SK-N-SH (cell line): ENCODE data around the gene SKIDA1. TPM values are rescaled to one million over a fixed set of nuclear protein-coding genes. Genes with fewer than 3 reads are reported as not detected.

Experiments
- CTCF ChIA-PET: fragments of 300-600, 350-600 bp; formaldehyde crosslinking; extraction: SDS; loops from one replicate; lab custom pipeline; 2021; lab: Yijun Ruan, JAX
- POLR2A ChIA-PET: fragments of 350-600 bp; sonication (Branson Sonifier 250); formaldehyde crosslinking; extraction: SDS; loops from one replicate; lab custom pipeline; 2020; ENCODE audit warnings: antibody characterized with exemption, inconsistent platforms; lab: Yijun Ruan, JAX
- DNase-seq: peaks from one replicate; pipeline ENCODE4 v3.0.0; 2012
- H2AFZ ChIP-seq: fragments of 200-600 bp; sonication (generic); 2 replicates; pipeline ENCODE4 v1.8.1; 2016; ENCODE audit warnings: antibody characterized with exemption, mild to moderate bottlenecking, low read depth
- H3F3A ChIP-seq: fragments of 200-600 bp; sonication (generic); replicated peaks from 2 replicates; pipeline ENCODE3; 2016; ENCODE audit warnings: antibody characterized with exemption, mild to moderate bottlenecking; ENCODE audit not compliant: insufficient read depth
- H3K27ac ChIP-seq, 2 experiments: fragments of 200-500 bp in 1 of 2; fragments of 200-600 bp in 1 of 2; sonication (Bioruptor generic) in 1 of 2; sonication (generic), shearing (Covaris generic) in 1 of 2; 2 replicates each; pipeline versions ENCODE4 v1.5.1 to v1.6.1; 2014 to 2016; ENCODE audit warnings: low read depth in 2 of 2, inconsistent platforms in 1 of 2, low read length in 1 of 2, mild to moderate bottlenecking in 1 of 2, mixed read lengths in 1 of 2
- H3K27me3 ChIP-seq: fragments of 200-600 bp; sonication (generic), shearing (Covaris generic); 2 replicates; pipeline ENCODE4 v1.6.1; 2016; ENCODE audit warnings: mixed run types; ENCODE audit not compliant: insufficient read depth
- H3K36me3 ChIP-seq, 2 experiments: fragments of 200-500 bp in 1 of 2; fragments of 200-600 bp in 1 of 2; sonication (Bioruptor generic) in 1 of 2; sonication (generic) in 1 of 2; replicated peaks in 1 of 2; 2 replicates each; pipeline versions ENCODE3 to v1.5.1; 2014 to 2016; ENCODE audit warnings: low read length in 1 of 2, mild to moderate bottlenecking in 1 of 2; ENCODE audit not compliant: insufficient read depth in 2 of 2, control insufficient read depth in 1 of 2
- H3K4me1 ChIP-seq, 2 experiments: fragments of 200-500 bp in 1 of 2; fragments of 200-600 bp in 1 of 2; sonication (Bioruptor generic) in 1 of 2; sonication (generic), shearing (Covaris generic) in 1 of 2; 2 replicates each; pipeline versions ENCODE4 v1.5.1 to v1.6.1; 2014 to 2016; ENCODE audit warnings: low read depth in 1 of 2, low read length in 1 of 2, mixed run types in 1 of 2; ENCODE audit not compliant: insufficient read depth in 2 of 2, control insufficient read depth in 1 of 2
- H3K4me2 ChIP-seq: fragments of 200-600 bp; sonication (generic), shearing (Covaris generic); 2 replicates; pipeline ENCODE4 v1.6.1; 2017; ENCODE audit warnings: mixed run types
- H3K4me3 ChIP-seq, 2 experiments: fragments of 200-500 bp in 1 of 2; fragments of 200-600 bp in 1 of 2; sonication (Bioruptor generic) in 1 of 2; sonication (generic), shearing (Covaris generic) in 1 of 2; 2 replicates each; pipeline versions ENCODE4 v1.5.1 to v1.8.1; 2014 to 2016; ENCODE audit warnings: low read depth in 2 of 2, inconsistent platforms in 1 of 2, low read length in 1 of 2, mild to moderate bottlenecking in 1 of 2, mixed read lengths in 1 of 2, moderate library complexity in 1 of 2
- H3K79me2 ChIP-seq: fragments of 200-600 bp; sonication (generic); 2 replicates; pipeline ENCODE4 v1.8.1; 2017; ENCODE audit warnings: mild to moderate bottlenecking; ENCODE audit not compliant: insufficient read depth
- H3K9ac ChIP-seq: fragments of 200-600 bp; sonication (generic); 2 replicates; pipeline ENCODE4 v1.6.1; 2017; ENCODE audit warnings: mixed run types
- H3K9me2 ChIP-seq: fragments of 200-600 bp; sonication (generic); 2 replicates; pipeline ENCODE4 v1.6.1; 2017; ENCODE audit warnings: mixed run types
- H3K9me3 ChIP-seq: fragments of 200-600 bp; sonication (generic); 2 replicates; pipeline ENCODE4 v1.6.1; 2017; ENCODE audit warnings: mixed run types, mild to moderate bottlenecking, moderate library complexity
- H4K20me1 ChIP-seq: fragments of 200-600 bp; sonication (generic); 2 replicates; pipeline ENCODE4 v1.6.1; 2017; ENCODE audit warnings: mild to moderate bottlenecking, mixed run types; ENCODE audit not compliant: insufficient read depth
- FOSL2 ChIP-seq: IDR thresholded peaks from 2 replicates; pipeline ENCODE4 v1.4.0; 2012; ENCODE audit warnings: low read depth, mild to moderate bottlenecking, moderate library complexity, borderline replicate concordance
- FOXM1 ChIP-seq: IDR thresholded peaks from 2 replicates; pipeline ENCODE4 v1.4.0; 2012; ENCODE audit warnings: low read depth, mild to moderate bottlenecking
- GATA2 ChIP-seq: sonication (generic); formaldehyde crosslinking; IDR thresholded peaks from 2 replicates; pipeline ENCODE4 v1.5.0; 2020; ENCODE audit warnings: mild to moderate bottlenecking, missing genetic modification reagents
- JUND ChIP-seq: IDR thresholded peaks from 2 replicates; pipeline ENCODE4 v1.4.0; 2012
- NFIC ChIP-seq: IDR thresholded peaks from 2 replicates; pipeline ENCODE4 v1.4.0; 2012; ENCODE audit warnings: borderline replicate concordance
- RCOR1 ChIP-seq: fragments of 150-350 bp; IDR thresholded peaks from 2 replicates; pipeline ENCODE4 v1.6.1; 2017; ENCODE audit warnings: antibody characterized with exemption, low read length
- RFX5 ChIP-seq: IDR thresholded peaks from 2 replicates; pipeline ENCODE4 v1.6.1; 2012; ENCODE audit warnings: mild to moderate bottlenecking, improper control_type of control experiment, low read length
- SIN3A ChIP-seq: IDR thresholded peaks from 2 replicates; pipeline ENCODE4 v1.6.1; 2012; ENCODE audit warnings: low read depth, mild to moderate bottlenecking, low read length, moderate library complexity, borderline replicate concordance
- SMC3 ChIP-seq: IDR thresholded peaks from 2 replicates; pipeline ENCODE4 v1.6.1; 2012; ENCODE audit warnings: low read depth, low read length, improper control_type of control experiment
- TCF12 ChIP-seq: IDR thresholded peaks from 2 replicates; pipeline ENCODE4 v1.4.0; 2012
- TEAD4 ChIP-seq: IDR thresholded peaks from 2 replicates; pipeline ENCODE4 v1.4.0; 2012; ENCODE audit warnings: mild to moderate bottlenecking, borderline replicate concordance; ENCODE audit not compliant: insufficient read depth
- WGBS: methylation state at CpG from one replicate; pipeline ENCODE4 v1.1.6; 2017; ENCODE audit warnings: low lambda C conversion rate; 5-methylcytosine and 5-hydroxymethylcytosine counted together
- polyA plus RNA-seq, 3 experiments: library from polyadenylated mRNA; depleted of rRNA; stranded (reverse); fragments of >200 nt; gene quantifications; 2 replicates each; pipeline ENCODE4 v1.2.3, GENCODE V29; 2012
- TF ChIP-seq, protein P1 (sequence below): IDR thresholded peaks from 2 replicates; pipeline ENCODE4; 2012
- TF ChIP-seq, protein P2 (sequence below): fragments of 150-350 bp; IDR thresholded peaks from 2 replicates; pipeline ENCODE4 v1.6.1; 2017; ENCODE audit warnings: antibody characterized with exemption, low read length, low read depth, borderline replicate concordance
- TF ChIP-seq, protein P3 (sequence below): IDR thresholded peaks from 2 replicates; pipeline ENCODE4 v1.4.0; 2012; ENCODE audit warnings: low read depth, borderline replicate concordance
- TF ChIP-seq, protein P4 (sequence below): fragments of 200-600 bp; sonication (generic); IDR thresholded peaks from 2 replicates; pipeline ENCODE4 v1.6.1; 2017; ENCODE audit warnings: antibody characterized with exemption, mild to moderate bottlenecking, moderate library complexity

SKIDA1 gene
- polyA plus RNA-seq, 1 of the 3 experiments (the other 2 are of a cell fraction): 0.38 TPM

DNA sequence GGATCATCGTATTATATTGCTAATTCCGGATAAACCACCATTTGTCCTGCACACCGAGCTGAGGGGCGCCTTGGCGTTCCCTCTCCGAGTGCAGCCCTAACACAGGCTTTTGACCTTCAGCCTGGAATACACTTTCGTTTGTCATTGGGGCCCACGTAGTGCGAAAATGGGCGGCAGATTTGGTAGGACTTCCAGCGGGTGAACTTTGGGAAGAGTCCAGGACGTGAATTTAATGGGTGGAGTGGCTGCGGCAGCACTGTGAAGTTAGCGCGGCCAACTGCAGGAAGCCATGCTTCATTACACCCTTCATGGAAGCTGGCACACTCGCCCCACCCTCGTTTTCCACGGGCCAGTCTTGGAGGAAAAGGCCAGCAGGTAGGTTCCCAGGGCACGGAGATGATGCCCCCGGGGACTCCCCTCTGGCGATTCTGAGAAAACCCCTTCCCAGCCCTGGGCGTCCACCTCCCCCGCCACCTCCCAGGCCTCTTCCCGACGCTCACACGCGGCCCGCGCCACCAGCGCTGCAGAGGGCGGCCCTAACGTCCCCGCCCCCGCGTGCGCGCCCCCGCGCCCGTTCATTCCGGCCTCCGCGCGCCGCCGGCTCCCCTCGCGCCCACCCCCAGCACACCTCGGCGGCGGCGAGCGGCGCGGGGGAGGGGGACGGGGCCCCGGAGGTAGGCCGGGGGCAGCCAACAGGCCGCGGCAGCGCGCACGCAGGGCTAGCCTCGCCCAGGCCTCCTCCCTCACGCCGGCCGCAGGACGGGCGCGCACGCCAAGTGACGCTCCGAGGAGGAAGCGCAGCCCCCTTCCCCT lies 8.2 kb upstream of the SKIDA1 start, which contains the start of gene MLLT10 (continued):
- TF ChIP-seq, protein P1, sequence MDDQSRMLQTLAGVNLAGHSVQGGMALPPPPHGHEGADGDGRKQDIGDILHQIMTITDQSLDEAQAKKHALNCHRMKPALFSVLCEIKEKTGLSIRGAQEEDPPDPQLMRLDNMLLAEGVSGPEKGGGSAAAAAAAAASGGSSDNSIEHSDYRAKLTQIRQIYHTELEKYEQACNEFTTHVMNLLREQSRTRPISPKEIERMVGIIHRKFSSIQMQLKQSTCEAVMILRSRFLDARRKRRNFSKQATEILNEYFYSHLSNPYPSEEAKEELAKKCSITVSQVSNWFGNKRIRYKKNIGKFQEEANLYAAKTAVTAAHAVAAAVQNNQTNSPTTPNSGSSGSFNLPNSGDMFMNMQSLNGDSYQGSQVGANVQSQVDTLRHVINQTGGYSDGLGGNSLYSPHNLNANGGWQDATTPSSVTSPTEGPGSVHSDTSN: peak; percentile 2; the same call in 1 of the 2 replicates
- TF ChIP-seq FOSL2: no peak
- no peak for TF ChIP-seq GATA2 (CRISPR knock-in tag)
- TF ChIP-seq JUND: no peak
- no peak; the same call in 1 of the 2 replicates for TF ChIP-seq SIN3A
- TF ChIP-seq TEAD4: no peak
- TF ChIP-seq NFIC: no peak

DNA sequence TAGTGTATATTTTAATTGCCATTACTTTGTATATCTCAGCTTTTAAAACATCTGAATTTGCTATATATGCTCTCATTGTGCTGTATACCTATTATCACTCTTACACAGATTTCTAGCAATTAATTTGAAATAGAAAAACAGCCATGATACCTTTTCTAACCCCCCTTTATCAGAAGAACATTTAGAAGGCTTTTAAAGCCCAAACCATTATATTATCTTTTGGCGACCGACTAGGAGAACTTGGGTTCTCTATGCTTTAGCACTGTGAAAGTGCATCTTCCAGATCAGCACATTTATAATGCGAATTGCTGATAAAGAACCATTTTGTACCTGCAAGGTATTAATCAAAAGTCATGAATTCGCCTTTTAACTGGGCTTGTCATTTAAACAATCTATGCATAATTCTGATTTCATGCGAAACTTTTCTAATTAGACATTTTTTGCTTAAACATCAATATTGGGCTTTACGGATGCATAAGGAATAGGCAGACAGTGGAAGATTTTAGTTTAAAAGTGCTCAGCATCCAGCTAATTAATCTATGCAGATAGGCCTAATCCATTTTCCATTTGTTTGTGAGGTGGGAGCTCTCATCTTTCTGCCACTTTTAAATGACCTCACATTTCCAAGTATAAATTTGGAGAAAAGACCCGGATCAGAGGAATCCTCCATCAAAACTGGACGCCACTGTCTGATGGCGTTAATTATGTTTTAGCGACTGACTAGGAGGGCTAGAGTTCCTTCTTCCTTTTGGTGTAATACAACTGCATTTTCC lies 7.4 kb upstream of the SKIDA1 start:
- peaks cover 32% of the 10 kb centered on the region for H3F3A ChIP-seq
- peak overlapping the region; percentile 76 for H3K9ac ChIP-seq
- peaks cover 15 to 32% of the 10 kb centered on the region in 2 experiments; a peak in 3 of 4 replicates for H3K4me1 ChIP-seq
- ChIA-PET CTCF (interaction anchor here (0.9 to 2.4 kb wide), 10 partner anchors 12 to 254 kb away, joined by 3 to 17 read pairs (median 4); no protein-coding TSS in a partner anchor), POLR2A (interaction anchor here (1.2 to 3.4 kb wide), 4 partner anchors 12 to 37 kb away, joined by 3 to 16 read pairs (median 6); no protein-coding TSS in a partner anchor)
- H3K36me3 ChIP-seq: peaks cover 0 to 7% of the 10 kb centered on the region in 2 experiments
- H3K27me3 ChIP-seq: no peaks in the 10 kb centered on the region
- H3K9me3 ChIP-seq: no peaks in the 10 kb centered on the region
- H3K4me3 ChIP-seq: peak overlapping the region; percentile 74
- WGBS: 5% methylated on average over 10 of the region's 10 CpGs
- H2AFZ ChIP-seq: peak overlapping the region; percentile 84
- DNase-seq: no peak
- peaks cover 66% of the 10 kb centered on the region for H3K79me2 ChIP-seq
- peak overlapping the region; percentile 86 for H3K4me2 ChIP-seq
- H4K20me1 ChIP-seq: peaks cover 24% of the 10 kb centered on the region
- peak overlapping the region; percentile 94 to 99 for H3K27ac ChIP-seq
- no peaks in the 10 kb centered on the region for H3K9me2 ChIP-seq
- TF ChIP-seq RFX5 (no peak), GATA2 (CRISPR knock-in tag) (peak; percentile 36; the same call in 1 of the 2 replicates)

DNA sequence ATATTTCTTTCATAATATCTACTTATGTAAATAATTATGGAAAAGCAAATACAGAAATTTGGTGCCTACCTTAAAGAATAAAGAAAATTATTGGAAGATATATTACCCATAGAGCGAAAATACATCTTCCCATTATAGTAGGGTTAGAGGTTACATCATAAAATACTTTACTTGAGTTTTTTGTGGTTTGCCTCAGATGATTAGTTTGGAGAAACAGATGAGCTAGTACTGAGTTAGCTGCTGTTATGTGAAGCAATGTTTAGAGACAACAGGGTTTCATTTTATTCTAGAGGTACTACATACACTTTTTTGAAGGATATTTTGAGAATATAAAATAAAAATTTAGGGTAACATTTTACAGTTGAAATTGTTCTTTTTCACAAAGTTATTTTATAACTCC lies 5.7 kb upstream of the SKIDA1 start:
- H3K27ac ChIP-seq: peak overlapping the region; percentile 64 to 94
- DNase-seq: no peak
- 0 out of 2 replicates have a peak overlapping the region, but pooled peaks have one; percentile 17 for H3K9ac ChIP-seq
- no peak overlapping the region for H3K4me2 ChIP-seq
- peaks cover 15 to 32% of the 10 kb centered on the region in 2 experiments; a peak in 3 of 4 replicates for H3K4me1 ChIP-seq
- H4K20me1 ChIP-seq: peaks cover 9% of the 10 kb centered on the region
- 53% methylated on average over 1 of the region's 1 CpG for WGBS
- H3F3A ChIP-seq: peaks cover 45% of the 10 kb centered on the region
- H3K36me3 ChIP-seq: no peaks in the 10 kb centered on the region
- ChIA-PET POLR2A (interaction anchor here (3.4 kb wide), 1 partner anchor 35 kb away, joined by 16 read pairs; no protein-coding TSS in a partner anchor), CTCF (interaction anchor here (0.8 to 2.8 kb wide), 3 partner anchors 13 to 35 kb away, joined by 3 to 16 read pairs (median 5); no protein-coding TSS in a partner anchor)
- no peak overlapping the region for H3K4me3 ChIP-seq
- no peaks in the 10 kb centered on the region for H3K27me3 ChIP-seq
- no peaks in the 10 kb centered on the region for H3K9me3 ChIP-seq
- no peaks in the 10 kb centered on the region for H3K9me2 ChIP-seq
- H3K79me2 ChIP-seq: peaks cover 49% of the 10 kb centered on the region
- H2AFZ ChIP-seq: peak overlapping the region; percentile 43; the same call in 1 of the 2 replicates
- no peak for TF ChIP-seq TCF12
- TF ChIP-seq, protein P2, sequence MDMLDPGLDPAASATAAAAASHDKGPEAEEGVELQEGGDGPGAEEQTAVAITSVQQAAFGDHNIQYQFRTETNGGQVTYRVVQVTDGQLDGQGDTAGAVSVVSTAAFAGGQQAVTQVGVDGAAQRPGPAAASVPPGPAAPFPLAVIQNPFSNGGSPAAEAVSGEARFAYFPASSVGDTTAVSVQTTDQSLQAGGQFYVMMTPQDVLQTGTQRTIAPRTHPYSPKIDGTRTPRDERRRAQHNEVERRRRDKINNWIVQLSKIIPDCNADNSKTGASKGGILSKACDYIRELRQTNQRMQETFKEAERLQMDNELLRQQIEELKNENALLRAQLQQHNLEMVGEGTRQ: no peak
- no peak for TF ChIP-seq SMC3
- TF ChIP-seq SIN3A: no peak
- TF ChIP-seq FOXM1: no peak
- TF ChIP-seq, protein P3, sequence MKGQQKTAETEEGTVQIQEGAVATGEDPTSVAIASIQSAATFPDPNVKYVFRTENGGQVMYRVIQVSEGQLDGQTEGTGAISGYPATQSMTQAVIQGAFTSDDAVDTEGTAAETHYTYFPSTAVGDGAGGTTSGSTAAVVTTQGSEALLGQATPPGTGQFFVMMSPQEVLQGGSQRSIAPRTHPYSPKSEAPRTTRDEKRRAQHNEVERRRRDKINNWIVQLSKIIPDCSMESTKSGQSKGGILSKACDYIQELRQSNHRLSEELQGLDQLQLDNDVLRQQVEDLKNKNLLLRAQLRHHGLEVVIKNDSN: no peak
- TF ChIP-seq, protein P4, sequence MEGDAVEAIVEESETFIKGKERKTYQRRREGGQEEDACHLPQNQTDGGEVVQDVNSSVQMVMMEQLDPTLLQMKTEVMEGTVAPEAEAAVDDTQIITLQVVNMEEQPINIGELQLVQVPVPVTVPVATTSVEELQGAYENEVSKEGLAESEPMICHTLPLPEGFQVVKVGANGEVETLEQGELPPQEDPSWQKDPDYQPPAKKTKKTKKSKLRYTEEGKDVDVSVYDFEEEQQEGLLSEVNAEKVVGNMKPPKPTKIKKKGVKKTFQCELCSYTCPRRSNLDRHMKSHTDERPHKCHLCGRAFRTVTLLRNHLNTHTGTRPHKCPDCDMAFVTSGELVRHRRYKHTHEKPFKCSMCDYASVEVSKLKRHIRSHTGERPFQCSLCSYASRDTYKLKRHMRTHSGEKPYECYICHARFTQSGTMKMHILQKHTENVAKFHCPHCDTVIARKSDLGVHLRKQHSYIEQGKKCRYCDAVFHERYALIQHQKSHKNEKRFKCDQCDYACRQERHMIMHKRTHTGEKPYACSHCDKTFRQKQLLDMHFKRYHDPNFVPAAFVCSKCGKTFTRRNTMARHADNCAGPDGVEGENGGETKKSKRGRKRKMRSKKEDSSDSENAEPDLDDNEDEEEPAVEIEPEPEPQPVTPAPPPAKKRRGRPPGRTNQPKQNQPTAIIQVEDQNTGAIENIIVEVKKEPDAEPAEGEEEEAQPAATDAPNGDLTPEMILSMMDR: no peak
- no peak for TF ChIP-seq RCOR1
